ENCODE results near the gene SLC17A1. TPM values are rescaled to one million over a fixed set of nuclear protein-coding genes. Genes with fewer than 3 reads are reported as not detected.

SLC17A1 gene
- total RNA-seq, 4 donors from 2014 or later = not detected

DNA sequence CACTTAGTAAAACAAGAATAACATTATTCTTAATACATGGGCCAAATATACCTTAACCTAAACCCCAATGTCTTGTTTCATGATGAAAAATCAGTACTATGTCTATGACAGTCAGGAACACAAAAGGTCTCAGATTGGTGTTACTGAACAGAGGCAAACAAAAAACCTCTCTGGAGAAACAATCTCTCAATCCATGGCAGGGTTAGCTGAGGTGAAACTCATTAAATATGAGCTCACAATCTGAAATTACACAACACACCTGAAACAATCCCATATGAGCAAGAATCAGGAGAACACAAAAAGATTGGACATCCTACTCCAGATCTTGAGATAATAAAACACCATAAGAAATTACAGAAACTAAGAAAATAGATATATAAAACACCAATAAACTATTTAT is 83.8 kb downstream of the SLC17A1 start:
- TF ChIP-seq, protein P1, sequence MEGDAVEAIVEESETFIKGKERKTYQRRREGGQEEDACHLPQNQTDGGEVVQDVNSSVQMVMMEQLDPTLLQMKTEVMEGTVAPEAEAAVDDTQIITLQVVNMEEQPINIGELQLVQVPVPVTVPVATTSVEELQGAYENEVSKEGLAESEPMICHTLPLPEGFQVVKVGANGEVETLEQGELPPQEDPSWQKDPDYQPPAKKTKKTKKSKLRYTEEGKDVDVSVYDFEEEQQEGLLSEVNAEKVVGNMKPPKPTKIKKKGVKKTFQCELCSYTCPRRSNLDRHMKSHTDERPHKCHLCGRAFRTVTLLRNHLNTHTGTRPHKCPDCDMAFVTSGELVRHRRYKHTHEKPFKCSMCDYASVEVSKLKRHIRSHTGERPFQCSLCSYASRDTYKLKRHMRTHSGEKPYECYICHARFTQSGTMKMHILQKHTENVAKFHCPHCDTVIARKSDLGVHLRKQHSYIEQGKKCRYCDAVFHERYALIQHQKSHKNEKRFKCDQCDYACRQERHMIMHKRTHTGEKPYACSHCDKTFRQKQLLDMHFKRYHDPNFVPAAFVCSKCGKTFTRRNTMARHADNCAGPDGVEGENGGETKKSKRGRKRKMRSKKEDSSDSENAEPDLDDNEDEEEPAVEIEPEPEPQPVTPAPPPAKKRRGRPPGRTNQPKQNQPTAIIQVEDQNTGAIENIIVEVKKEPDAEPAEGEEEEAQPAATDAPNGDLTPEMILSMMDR (IDR thresholded peaks at IDR 0.05) = no peak
- TF ChIP-seq POLR2A (IDR thresholded peaks at IDR 0.05) = no peak
- intact Hi-C loops (cut with DNase I; ENCODE audit: low total_unique reads) = no loop called here
- DNase-seq (ENCODE audit: low spot score in 2 of 2) = no peak
- no peak overlapping the region for H3K4me3 ChIP-seq (ENCODE audit: low read depth, poor library complexity, severe bottlenecking)

DNA sequence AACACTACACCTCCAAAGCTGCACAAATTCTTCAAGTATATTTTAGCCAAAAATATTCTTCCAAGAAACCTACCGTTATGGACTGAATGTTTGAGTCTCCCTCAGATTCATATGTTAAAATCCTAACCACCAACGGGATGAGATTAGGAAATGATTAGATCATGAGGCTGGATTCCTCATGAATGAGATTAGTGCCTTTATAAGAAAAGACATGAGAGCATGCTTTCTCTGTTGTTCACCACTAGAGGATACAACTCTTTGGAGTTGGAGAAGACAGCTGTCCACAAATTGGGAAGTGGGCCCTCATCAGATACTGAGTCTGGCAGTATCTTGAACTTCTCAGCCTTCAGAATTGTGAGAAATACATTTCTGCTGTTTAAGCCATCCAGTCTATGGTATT is 84.4 kb downstream of the SLC17A1 start:
- no peak overlapping the region for H3K4me3 ChIP-seq (ENCODE audit: low read depth, poor library complexity, severe bottlenecking)
- 88% methylated on average over 2 of the region's 2 CpGs for WGBS, 2 donors
- DNase-seq (ENCODE audit: low spot score in 2 of 2) = no peak
- intact Hi-C loops (cut with DNase I; ENCODE audit: low total_unique reads) = no loop called here
- TF ChIP-seq POLR2A (IDR thresholded peaks at IDR 0.05) = no peak
- TF ChIP-seq, protein P1 (IDR thresholded peaks at IDR 0.05) = no peak

DNA sequence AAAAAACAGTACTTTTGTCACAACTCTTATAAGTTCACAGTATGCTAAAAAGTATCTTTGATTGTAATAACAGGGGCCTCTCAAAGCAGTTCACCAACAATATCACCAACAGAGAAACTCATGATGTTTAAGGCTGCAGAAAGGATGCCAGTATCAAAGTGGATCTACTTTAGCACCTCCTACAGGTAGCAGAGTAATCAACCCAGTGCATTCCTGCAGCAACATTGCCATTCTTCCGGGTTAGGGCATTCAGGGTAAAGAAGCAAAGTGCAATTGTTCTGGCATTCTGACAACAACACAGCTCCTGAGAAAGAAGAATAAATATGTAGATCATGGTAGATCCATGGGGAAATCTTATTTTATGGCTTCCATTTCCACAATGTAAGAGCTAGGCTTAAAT is 84.9 kb downstream of the SLC17A1 start:
- intact Hi-C loops (cut with DNase I; ENCODE audit: low total_unique reads) = no loop called here
- H3K4me3 ChIP-seq (ENCODE audit: low read depth, poor library complexity, severe bottlenecking) = no peak overlapping the region
- DNase-seq (ENCODE audit: low spot score in 2 of 2) = no peak
- 72 to 95% methylated on average over 1 of the region's 1 CpG for WGBS, 2 donors
- no peak for TF ChIP-seq POLR2A (IDR thresholded peaks at IDR 0.05)
- TF ChIP-seq, protein P1 (IDR thresholded peaks at IDR 0.05) = no peak

DNA sequence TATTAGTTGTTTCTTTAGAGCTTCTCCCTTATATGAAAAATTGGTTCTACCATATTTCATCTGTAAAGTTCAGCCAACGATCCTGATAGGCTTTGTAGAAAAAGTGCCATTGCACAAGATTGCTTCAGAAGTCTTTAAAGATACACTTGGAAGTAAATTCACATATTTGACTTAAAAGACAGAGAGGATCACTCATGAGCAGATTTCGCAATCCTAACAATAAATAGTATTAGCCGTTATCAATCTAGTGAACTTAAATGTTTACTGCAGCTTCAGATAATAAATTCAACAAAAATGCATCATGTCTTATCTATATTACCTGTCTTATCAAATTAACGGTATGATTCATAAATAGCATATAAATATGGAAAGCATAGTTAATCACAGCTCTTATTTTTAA is 86.0 kb downstream of the SLC17A1 start:
- DNase-seq (ENCODE audit: low spot score in 2 of 2) = no peak

DNA sequence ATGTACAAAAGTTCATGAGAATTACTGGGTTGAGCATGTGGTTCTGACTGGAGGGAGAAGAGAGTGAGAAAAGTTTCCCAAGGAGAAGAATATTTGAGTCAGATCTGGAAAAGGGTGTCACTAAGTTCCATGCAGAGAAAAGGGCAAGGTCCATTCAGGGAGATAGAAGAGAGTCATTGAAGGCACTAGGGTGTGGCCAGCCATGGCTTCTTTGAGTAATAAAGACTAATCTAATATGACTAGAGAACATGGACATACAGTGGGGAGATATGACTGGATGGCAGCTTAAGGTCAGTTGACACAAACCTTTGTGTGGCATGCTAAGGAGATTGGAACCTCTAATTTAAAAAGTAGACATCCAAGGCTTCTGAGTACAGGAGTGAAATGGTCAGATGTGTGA is 88.0 kb downstream of the SLC17A1 start:
- TF ChIP-seq, protein P1 (IDR thresholded peaks at IDR 0.05) = no peak
- TF ChIP-seq POLR2A (IDR thresholded peaks at IDR 0.05) = no peak
- H3K4me3 ChIP-seq (ENCODE audit: low read depth, poor library complexity, severe bottlenecking) = no peak overlapping the region
- no peak for DNase-seq (ENCODE audit: low spot score in 2 of 2)
- intact Hi-C loops (cut with DNase I; ENCODE audit: low total_unique reads) = no loop called here

More for the DNA sequence above, 86.0 kb downstream of the SLC17A1 start:
- no peak overlapping the region for H3K4me3 ChIP-seq (ENCODE audit: low read depth, poor library complexity, severe bottlenecking)
- 72 to 77% methylated on average over 4 of the region's 4 CpGs for WGBS, 2 donors
- intact Hi-C loops (cut with DNase I; ENCODE audit: low total_unique reads) = no loop called here
- TF ChIP-seq, protein P1 (IDR thresholded peaks at IDR 0.05) = no peak
- TF ChIP-seq POLR2A (IDR thresholded peaks at IDR 0.05) = no peak

DNA sequence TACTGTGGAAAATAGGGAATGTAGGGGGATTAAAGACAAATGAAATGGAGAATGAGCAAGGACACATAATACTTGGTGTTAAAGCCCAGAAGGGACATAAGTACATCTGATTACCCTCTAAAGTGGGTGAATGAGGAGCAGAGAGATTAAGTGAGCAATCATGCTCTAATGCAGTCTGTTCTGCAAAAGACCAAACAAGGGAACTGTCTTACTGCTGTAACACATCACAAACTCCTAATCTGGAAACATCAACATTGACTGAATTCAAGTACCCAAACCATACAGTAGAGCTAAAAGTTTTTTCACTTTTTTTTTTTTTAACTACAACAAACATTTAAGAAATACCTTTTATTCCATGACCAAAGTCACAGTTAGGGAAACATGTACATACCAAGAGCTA is 96.6 kb downstream of the SLC17A1 start:
- H3K4me3 ChIP-seq (ENCODE audit: low read depth, poor library complexity, severe bottlenecking) = no peak overlapping the region
- no peak for DNase-seq (ENCODE audit: low spot score in 2 of 2)
- TF ChIP-seq, protein P1 (IDR thresholded peaks at IDR 0.05) = no peak
- no peak for TF ChIP-seq POLR2A (IDR thresholded peaks at IDR 0.05)
- intact Hi-C loops (cut with DNase I; ENCODE audit: low total_unique reads) = no loop called here
